T-helper 1 cell (primary cell): ENCODE results near the gene TIPARP.
A peak's percentile ranks its signal among the peaks of the same experiment; 100 is the strongest.
"Not testable (repeated sequence)": the region's sequence is repeated elsewhere in the genome, so short reads cannot be mapped to it uniquely, and the experiment has no call there.

Experiments used
- DNase-seq, 5 donors: peaks; one replicate each; pipeline ENCODE4 v3.0.0-alpha.2; 2012 to 2020

TIPARP gene

GRCh38 chr3:156648086-156648485, 26.3 kb upstream of the TIPARP start:
- no peak for DNase-seq

- no peak for DNase-seq
Measured at GRCh38 chr3:156649681-156650080, 24.7 kb upstream of the TIPARP start.

- DNase-seq, result not testable (repeated sequence)
Measured at GRCh38 chr3:156652661-156653060, 21.7 kb upstream of the TIPARP start.

GRCh38 chr3:156654834-156655233, 19.6 kb upstream of the TIPARP start:
- no peak for DNase-seq

- no peak for DNase-seq
Measured at GRCh38 chr3:156655819-156656550, 18.4 kb upstream of the TIPARP start.

GRCh38 chr3:156657440-156657839, 16.9 kb upstream of the TIPARP start:
- DNase-seq, result no peak

GRCh38 chr3:156657862-156658731, 16.3 kb upstream of the TIPARP start:
- no peak for DNase-seq

GRCh38 chr3:156658732-156659090, 15.7 kb upstream of the TIPARP start:
- DNase-seq, result no peak

- DNase-seq, result no peak
Measured at GRCh38 chr3:156659260-156659659, 15.1 kb upstream of the TIPARP start.

GRCh38 chr3:156661155-156661554, 13.2 kb upstream of the TIPARP start:
- DNase-seq, result no peak

GRCh38 chr3:156664011-156664830, 10.2 kb upstream of the TIPARP start:
- DNase-seq, result no peak

GRCh38 chr3:156664831-156665178, 9.6 kb upstream of the TIPARP start:
- DNase-seq, result peak in 1 of 5 donors; percentile 45

- DNase-seq, result no peak
Measured at GRCh38 chr3:156665291-156665690, 9.1 kb upstream of the TIPARP start.

- DNase-seq, result no peak
Measured at GRCh38 chr3:156666073-156666472, 8.3 kb upstream of the TIPARP start.

- DNase-seq, result peak in 1 of 5 donors; percentile 56
Measured at GRCh38 chr3:156668073-156668763, 6.2 kb upstream of the TIPARP start.

- no peak for DNase-seq
Measured at GRCh38 chr3:156670077-156670476, 4.3 kb upstream of the TIPARP start.

- DNase-seq, result no peak
Measured at GRCh38 chr3:156670652-156671051, 3.7 kb upstream of the TIPARP start.

- no peak for DNase-seq
Measured at GRCh38 chr3:156673732-156674045, 701 bp upstream of the TIPARP start.

- peak; percentile 11 to 49 (median 31) for DNase-seq
Measured at GRCh38 chr3:156674911-156675829, 780 bp downstream of the TIPARP start.

GRCh38 chr3:156675830-156676767, 1.7 kb downstream of the TIPARP start:
- peak in 4 of 5 donors; percentile 10 to 29 (median 22) for DNase-seq
